IPS-18c (cell line): ENCODE data around the gene C1QA.

Source experiments
- H3K4me3 ChIP-seq: 2 replicates; pipeline ENCODE4 v1.7.0; 2013; ENCODE audit warnings: low read depth, mild to moderate bottlenecking, low read length, moderate library complexity; ENCODE audit not compliant: insufficient read depth
- H3K9me3 ChIP-seq: one replicate; pipeline ENCODE4 v1.6.1; 2013; ENCODE audit warnings: mild to moderate bottlenecking, low read length, moderate library complexity; ENCODE audit not compliant: control insufficient read depth, insufficient read depth

The C1QA gene

GRCh38 chr1:22629886-22630285, 6.5 kb upstream of the C1QA start:
- Histone ChIP-seq H3K9me3 (peaks cover 2% of the 10 kb centered on the region), H3K4me3 (no peak overlapping the region; the same call in 1 of the 2 replicates)

DNA sequence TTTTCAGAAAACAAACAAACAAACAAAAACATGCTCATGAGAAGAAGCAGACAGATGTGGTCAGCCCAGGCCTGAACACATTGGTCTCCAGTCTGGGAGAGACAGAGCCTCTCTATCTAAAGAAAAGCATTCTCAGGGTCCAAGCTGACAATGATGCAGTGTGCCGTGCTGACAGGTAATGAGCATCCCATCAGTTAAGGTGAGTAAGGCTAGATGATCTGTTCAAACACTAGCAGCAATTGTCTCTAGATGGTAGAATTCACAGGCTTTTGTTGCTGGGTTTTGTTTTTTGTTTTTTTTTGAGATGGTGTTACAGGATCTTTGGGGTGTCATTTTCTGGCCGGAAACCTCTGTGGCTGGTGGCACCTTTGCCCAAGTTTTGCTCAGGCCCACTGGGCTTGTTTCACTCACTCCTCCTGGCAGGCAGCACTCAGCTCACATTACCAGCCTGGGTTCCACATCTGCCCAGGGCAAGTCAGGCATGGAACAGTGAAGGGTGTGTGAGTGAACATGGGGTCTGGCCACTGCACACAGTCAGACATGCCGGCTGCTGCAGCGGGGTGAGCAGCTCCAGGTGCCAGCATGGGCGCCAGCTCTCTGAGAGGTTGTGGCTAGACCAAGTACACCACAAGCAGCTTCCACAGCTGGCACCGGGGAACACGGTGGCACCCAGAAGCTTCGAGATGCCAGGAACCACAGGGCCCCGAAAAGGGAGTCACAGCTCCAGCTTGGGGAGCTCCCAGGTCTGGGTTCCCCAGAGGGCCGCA, 2.5 kb upstream of the C1QA start:
- Histone ChIP-seq H3K4me3 (no peak overlapping the region), H3K9me3 (no peaks in the 10 kb centered on the region)

GRCh38 chr1:22635436-22635835, 992 bp upstream of the C1QA start:
- Histone ChIP-seq H3K4me3 (no peak overlapping the region), H3K9me3 (no peaks in the 10 kb centered on the region)

DNA sequence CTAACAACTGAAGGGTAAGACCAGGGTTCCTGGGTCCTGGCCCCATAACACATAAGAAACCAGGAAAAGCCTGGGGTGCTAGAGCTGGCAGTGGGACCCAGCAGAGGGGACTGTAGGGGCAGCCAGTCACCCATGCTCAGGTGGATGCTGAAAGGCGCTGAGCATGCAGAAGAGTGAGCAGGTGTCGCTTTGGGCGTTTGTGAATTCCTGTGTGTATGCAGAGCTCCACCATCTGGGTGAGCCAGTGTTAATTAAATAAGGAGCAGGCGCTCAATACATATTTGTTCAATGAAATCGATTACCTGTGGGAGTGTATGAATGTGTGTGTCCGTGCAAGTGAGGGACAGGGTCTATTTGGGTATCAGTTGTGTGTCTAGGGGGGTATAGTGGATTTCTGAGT, 499 bp downstream of the C1QA start:
- Histone ChIP-seq H3K9me3 (no peaks in the 10 kb centered on the region), H3K4me3 (no peak overlapping the region)

GRCh38 chr1:22637907-22638445, 1.5 kb downstream of the C1QA start:
- Histone ChIP-seq H3K4me3 (no peak overlapping the region), H3K9me3 (no peaks in the 10 kb centered on the region)

DNA sequence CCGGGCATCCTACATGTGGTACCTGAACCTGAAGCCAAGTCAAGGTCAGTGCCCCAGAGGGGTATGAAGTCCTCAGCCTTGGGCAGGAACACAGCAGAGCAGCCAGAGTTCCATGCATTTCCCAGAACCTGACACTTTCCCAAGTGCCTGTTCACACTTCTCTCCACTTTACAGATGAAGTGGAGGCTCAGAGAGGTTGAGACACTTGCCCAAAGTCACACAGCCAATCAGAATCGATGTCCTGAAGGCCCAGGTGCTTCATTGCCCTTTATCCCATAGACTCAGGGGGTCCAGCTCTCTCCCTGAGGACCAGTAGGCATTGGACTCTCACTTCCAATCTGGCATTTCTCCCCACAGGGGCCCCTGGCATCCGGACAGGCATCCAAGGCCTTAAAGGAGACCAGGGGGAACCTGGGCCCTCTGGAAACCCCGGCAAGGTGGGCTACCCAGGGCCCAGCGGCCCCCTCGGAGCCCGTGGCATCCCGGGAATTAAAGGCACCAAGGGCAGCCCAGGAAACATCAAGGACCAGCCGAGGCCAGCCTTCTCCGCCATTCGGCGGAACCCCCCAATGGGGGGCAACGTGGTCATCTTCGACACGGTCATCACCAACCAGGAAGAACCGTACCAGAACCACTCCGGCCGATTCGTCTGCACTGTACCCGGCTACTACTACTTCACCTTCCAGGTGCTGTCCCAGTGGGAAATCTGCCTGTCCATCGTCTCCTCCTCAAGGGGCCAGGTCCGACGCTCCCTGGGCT, 2.2 kb downstream of the C1QA start:
- no peak overlapping the region for H3K4me3 ChIP-seq
- no peaks in the 10 kb centered on the region for H3K9me3 ChIP-seq

DNA sequence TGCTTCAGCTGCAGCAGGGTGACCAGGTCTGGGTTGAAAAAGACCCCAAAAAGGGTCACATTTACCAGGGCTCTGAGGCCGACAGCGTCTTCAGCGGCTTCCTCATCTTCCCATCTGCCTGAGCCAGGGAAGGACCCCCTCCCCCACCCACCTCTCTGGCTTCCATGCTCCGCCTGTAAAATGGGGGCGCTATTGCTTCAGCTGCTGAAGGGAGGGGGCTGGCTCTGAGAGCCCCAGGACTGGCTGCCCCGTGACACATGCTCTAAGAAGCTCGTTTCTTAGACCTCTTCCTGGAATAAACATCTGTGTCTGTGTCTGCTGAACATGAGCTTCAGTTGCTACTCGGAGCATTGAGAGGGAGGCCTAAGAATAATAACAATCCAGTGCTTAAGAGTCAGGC, 2.9 kb downstream of the C1QA start:
- Histone ChIP-seq H3K9me3 (no peaks in the 10 kb centered on the region), H3K4me3 (no peak overlapping the region)

DNA sequence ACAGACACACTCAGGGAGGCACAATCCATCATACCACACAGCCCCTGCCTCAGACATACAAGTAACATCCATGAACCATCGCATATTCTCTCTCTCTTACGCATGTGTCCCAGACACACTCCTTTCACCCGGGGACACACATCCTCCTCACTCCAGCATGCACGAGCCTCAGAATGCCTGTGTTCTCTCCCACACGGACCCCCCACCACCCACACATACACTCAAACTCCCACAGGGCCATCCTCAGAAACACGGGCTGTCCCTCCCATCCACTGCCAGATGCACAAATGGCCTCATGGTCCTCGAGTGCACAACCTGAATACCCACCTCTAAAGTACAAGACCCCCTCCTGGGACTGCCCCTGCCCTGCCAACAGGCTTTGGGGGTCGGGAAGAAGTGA, 4.8 kb downstream of the C1QA start:
- no peak overlapping the region for H3K4me3 ChIP-seq
- no peaks in the 10 kb centered on the region for H3K9me3 ChIP-seq

- Histone ChIP-seq H3K9me3 (no peaks in the 10 kb centered on the region), H3K4me3 (no peak overlapping the region)
Measured at GRCh38 chr1:22641906-22642636, 5.6 kb downstream of the C1QA start.

DNA sequence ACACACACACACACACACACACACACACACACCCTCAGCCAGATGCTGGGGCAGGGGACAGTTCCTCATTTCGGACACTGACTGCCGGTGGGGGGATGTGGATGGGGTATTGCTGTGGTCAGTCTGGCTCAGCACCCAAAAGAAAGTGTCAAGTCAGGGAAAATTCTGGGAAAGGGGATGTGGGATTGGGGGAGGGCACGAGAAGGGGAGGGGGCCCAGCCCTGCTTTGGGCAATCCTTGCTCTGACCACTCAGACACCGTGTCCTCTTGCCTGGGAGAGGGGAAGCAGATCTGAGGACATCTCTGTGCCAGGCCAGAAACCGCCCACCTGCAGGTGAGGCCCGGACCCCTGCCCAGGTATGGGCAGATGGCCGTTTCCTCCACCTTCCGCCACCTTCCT, 7.0 kb downstream of the C1QA start, which contains the start of gene C1QC:
Gene C1QC (plus strand): TSS at position 253 of the 400 bp plus-strand sequence. CDS start 391 bp downstream, outside the sequence.
- Histone ChIP-seq H3K9me3 (no peaks in the 10 kb centered on the region), H3K4me3 (no peak within 1 kb of the TSS)

DNA sequence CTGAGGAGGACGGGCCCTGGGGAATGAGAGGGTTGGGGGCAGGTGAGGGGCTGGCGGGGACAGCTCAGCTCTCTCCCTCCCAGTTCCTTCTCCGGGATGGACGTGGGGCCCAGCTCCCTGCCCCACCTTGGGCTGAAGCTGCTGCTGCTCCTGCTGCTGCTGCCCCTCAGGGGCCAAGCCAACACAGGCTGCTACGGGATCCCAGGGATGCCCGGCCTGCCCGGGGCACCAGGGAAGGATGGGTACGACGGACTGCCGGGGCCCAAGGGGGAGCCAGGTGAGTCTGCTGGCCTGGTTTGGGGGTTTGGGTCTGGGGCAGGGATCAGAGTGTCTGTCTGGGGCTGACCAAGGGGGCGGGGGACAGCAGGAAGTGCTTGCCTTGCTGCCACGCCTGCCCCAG, 7.5 kb downstream of the C1QA start:
- no peak overlapping the region for H3K4me3 ChIP-seq

GRCh38 chr1:22645931-22646330, 9.5 kb downstream of the C1QA start:
- H3K9me3 ChIP-seq, result no peaks in the 10 kb centered on the region
- H3K4me3 ChIP-seq, result no peak overlapping the region

More for the DNA sequence above, 7.5 kb downstream of the C1QA start:
- no peaks in the 10 kb centered on the region for H3K9me3 ChIP-seq

- Histone ChIP-seq H3K9me3 (no peaks in the 10 kb centered on the region), H3K4me3 (no peak overlapping the region)
Measured at GRCh38 chr1:22646384-22646783, 10.0 kb downstream of the C1QA start.

DNA sequence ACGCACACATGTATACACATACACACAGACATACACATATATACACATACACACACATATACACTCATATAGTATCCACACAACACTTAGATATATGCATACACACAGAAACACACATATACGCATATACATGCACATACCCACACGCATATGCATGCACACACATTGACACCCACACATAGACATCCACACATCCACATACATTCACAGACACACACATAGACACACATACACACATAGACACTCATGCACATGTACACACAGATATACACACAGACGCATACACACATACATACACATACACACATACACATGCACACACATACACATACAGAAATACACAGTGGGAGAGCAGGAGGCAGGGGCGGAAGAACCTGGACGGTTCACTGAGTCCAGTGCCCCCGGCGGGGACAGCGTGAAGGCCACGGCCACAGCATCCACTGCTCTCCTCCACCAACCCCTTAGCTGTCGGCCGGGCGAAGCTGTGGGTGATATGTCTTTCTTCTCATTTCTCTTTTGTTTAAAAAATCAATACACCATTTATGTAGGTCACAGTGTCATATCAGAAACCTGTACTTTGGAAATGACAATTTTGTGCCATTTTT, 13.8 kb downstream of the C1QA start:
- H3K4me3 ChIP-seq, result no peak overlapping the region
- no peaks in the 10 kb centered on the region for H3K9me3 ChIP-seq

DNA sequence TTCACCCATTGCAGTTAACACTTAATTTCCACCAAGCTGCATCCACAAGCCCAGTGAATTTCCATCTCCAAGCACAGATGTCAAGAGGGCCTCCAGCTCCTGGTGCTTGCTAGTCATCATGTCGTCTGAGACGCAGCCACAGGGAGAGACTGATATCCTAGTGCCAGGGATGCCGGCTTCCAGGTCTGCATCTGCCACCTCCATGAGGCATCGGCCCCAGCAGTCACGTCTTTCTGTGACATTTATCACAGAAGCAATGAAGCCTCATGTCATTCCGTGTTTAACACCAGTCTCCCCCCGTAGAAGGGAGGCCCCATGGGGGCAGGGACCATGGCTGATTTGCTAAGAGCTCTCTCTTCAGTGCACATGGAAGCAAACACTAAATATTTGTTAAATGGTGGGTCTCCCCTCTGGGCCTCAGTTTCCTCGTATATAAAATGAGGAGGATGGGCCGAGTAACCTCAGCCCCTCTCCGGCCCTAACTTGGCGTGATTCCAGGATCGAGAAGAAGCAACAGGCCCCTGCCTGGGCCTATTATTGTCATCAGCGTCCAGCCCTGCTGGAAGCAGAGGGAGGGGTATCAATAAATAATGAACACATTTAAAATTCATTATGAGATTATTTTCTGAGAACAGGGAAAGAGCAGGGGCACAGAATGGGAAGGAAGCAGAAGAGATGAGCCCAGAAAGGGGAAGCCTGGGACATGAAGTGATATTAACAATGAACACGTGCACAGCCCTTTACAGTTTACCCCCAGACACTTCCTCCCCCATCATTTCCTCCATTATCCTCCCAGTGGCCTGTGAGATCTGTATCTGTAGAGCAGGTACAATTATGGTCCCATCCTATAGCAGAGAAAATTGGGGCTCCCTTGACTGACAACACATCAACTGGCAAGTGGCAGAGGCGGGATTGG, 15.8 kb downstream of the C1QA start:
- Histone ChIP-seq H3K4me3 (no peak overlapping the region), H3K9me3 (no peaks in the 10 kb centered on the region)

DNA sequence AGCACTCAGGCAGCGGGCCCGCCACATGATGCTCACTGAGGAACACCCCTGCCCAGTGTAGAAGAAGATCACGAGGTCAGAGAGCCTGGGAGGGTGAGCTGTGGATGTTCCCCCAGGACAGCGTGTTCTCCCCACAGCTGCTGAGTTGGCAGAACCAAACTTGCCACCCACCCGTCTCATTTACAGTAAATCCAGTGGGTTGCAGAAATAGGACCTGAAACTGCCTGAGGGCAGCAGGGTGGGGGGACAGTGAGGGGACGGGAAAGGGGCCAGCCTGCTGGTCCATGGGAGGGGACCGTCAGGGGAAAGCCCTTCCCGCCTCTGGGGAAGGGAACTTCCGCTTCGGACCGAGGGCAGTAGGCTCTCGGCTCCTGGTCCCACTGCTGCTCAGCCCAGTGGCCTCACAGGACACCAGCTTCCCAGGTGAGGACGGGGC, 16.5 kb downstream of the C1QA start, which contains the start of gene C1QB:
Gene C1QB (plus strand): TSS at position 356 of the 436 bp plus-strand sequence. CDS start 6,227 bp downstream, outside the sequence.
- Histone ChIP-seq H3K9me3 (no peaks in the 10 kb centered on the region), H3K4me3 (no peak within 1 kb of the TSS)
